Measurements from ENCODE around the gene RAC3.
A peak's percentile ranks its signal among the peaks of the same experiment; 100 is the strongest.

The RAC3 gene

GRCh38 chr17:82031303-82031884, at the start of gene RAC3:
Gene RAC3 (plus strand): TSS chr17:82031678. CDS start chr17:82031762, 84 bp downstream.
- DNase-seq: peak in 1 of 2 experiments; percentile 79

GRCh38 chr17:81983011-81983638, 48.4 kb upstream of the RAC3 start:
- DNase-seq: no peak

GRCh38 chr17:81983639-81984373, 47.7 kb upstream of the RAC3 start:
- no peak for DNase-seq

GRCh38 chr17:81984773-81985410, 46.6 kb upstream of the RAC3 start:
- no peak for DNase-seq

- no peak for DNase-seq
These were observed 44.9 kb upstream of the RAC3 start for GRCh38 chr17:81986606-81987005.

- DNase-seq: no peak
These were observed 44.2 kb upstream of the RAC3 start for GRCh38 chr17:81987161-81987770.

GRCh38 chr17:81990836-81991683, 40.4 kb upstream of the RAC3 start:
- DNase-seq: no peak

GRCh38 chr17:81991684-81992305, 39.7 kb upstream of the RAC3 start:
- DNase-seq: peak in 1 of 2 experiments; percentile 61

- no peak for DNase-seq
These were observed 39.0 kb upstream of the RAC3 start for GRCh38 chr17:81992306-81993102.

GRCh38 chr17:81993729-81994592, 37.5 kb upstream of the RAC3 start:
- DNase-seq: no peak

GRCh38 chr17:81994593-81995462, 36.6 kb upstream of the RAC3 start:
- DNase-seq: no peak

- no peak for DNase-seq
These were observed 35.8 kb upstream of the RAC3 start for GRCh38 chr17:81995463-81996231.

GRCh38 chr17:81996232-81996756, 35.2 kb upstream of the RAC3 start:
- DNase-seq: no peak

- no peak for DNase-seq
These were observed 34.6 kb upstream of the RAC3 start for GRCh38 chr17:81996757-81997441.

- DNase-seq: no peak
These were observed 33.3 kb upstream of the RAC3 start for GRCh38 chr17:81998212-81998611.

- DNase-seq: no peak
These were observed 32.6 kb upstream of the RAC3 start for GRCh38 chr17:81998691-81999438.

Measured in NCI-H526 (cell line).